ENCODE results near the gene RPTOR.

Gene RPTOR

DNA sequence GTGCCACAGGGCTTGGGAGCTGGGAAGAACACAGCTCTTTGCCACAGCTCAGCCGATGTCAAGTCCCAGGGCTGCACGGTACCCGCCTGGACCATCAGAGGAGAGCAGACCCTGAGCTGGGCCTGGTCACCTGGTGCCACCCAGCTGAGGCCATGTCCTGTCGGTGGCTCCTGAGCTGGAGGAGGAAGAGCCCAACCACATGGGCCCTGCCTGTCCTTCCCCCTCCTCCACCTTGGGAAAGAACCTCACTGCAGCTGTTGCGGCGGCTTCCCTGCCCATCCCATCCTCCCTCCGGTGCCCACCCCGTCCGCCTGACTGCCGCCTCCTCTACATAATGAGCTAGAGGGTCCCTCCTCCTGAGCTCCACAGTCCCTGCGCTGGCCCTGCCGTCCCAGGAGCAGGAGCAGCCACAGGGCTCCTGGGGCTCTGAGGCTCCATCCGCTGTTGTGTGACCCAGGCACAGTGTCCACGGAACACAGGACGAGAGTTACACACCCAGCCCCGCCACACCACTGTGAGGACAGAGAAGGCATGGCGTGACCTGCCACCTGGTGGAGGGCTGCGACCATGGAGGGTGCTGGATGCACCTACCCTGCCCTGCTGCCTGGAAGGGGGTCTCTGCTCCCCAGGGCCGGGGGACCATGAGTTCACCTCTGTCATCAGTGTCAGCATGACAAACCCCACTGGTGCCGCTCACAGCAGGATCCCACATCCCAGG lies 425.6 kb downstream of the RPTOR start:
- Histone ChIP-seq H4K20me1 (ENCODE audit: insufficient read depth, low read length) (no peaks in the 10 kb centered on the region), H3K79me2 (ENCODE audit: insufficient read depth, low read length) (no peaks in the 10 kb centered on the region), H3K27ac (ENCODE audit: low read length) (no peak overlapping the region), H3K4me3 (ENCODE audit: low read depth in 1 of 2, low read length in 2 of 2) (no peak overlapping the region), H3K27me3 (ENCODE audit: insufficient read depth, low read length, poor library complexity) (no peaks in the 10 kb centered on the region), H3K4me1 (ENCODE audit: insufficient read depth, low read length) (no peaks in the 10 kb centered on the region), H3K9me3 (ENCODE audit: insufficient read depth, low read length, severe bottlenecking) (no peaks in the 10 kb centered on the region), H3K4me2 (ENCODE audit: insufficient read depth, low read length) (no peak overlapping the region), H3K9ac (ENCODE audit: low read depth, low read length) (no peak overlapping the region), H2AFZ (ENCODE audit: low read depth, low read length) (no peak overlapping the region), H3K36me3 (ENCODE audit: insufficient read depth, low read length) (peaks cover 9% of the 10 kb centered on the region)
- ATAC-seq (ENCODE audit: insufficient read depth, low read depth) (peak; percentile 60), DNase-seq (peak; percentile 41)
- no peak for TF ChIP-seq EZH2 (IDR thresholded peaks at IDR 0.05; ENCODE audit: borderline replicate concordance, low read depth, low read length, severe bottlenecking)
- TF ChIP-seq, protein P1, sequence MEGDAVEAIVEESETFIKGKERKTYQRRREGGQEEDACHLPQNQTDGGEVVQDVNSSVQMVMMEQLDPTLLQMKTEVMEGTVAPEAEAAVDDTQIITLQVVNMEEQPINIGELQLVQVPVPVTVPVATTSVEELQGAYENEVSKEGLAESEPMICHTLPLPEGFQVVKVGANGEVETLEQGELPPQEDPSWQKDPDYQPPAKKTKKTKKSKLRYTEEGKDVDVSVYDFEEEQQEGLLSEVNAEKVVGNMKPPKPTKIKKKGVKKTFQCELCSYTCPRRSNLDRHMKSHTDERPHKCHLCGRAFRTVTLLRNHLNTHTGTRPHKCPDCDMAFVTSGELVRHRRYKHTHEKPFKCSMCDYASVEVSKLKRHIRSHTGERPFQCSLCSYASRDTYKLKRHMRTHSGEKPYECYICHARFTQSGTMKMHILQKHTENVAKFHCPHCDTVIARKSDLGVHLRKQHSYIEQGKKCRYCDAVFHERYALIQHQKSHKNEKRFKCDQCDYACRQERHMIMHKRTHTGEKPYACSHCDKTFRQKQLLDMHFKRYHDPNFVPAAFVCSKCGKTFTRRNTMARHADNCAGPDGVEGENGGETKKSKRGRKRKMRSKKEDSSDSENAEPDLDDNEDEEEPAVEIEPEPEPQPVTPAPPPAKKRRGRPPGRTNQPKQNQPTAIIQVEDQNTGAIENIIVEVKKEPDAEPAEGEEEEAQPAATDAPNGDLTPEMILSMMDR (IDR thresholded peaks at IDR 0.05; ENCODE audit: borderline replicate concordance, extremely low read depth, low read length, poor library complexity, severe bottlenecking) = peak; percentile 68

DNA sequence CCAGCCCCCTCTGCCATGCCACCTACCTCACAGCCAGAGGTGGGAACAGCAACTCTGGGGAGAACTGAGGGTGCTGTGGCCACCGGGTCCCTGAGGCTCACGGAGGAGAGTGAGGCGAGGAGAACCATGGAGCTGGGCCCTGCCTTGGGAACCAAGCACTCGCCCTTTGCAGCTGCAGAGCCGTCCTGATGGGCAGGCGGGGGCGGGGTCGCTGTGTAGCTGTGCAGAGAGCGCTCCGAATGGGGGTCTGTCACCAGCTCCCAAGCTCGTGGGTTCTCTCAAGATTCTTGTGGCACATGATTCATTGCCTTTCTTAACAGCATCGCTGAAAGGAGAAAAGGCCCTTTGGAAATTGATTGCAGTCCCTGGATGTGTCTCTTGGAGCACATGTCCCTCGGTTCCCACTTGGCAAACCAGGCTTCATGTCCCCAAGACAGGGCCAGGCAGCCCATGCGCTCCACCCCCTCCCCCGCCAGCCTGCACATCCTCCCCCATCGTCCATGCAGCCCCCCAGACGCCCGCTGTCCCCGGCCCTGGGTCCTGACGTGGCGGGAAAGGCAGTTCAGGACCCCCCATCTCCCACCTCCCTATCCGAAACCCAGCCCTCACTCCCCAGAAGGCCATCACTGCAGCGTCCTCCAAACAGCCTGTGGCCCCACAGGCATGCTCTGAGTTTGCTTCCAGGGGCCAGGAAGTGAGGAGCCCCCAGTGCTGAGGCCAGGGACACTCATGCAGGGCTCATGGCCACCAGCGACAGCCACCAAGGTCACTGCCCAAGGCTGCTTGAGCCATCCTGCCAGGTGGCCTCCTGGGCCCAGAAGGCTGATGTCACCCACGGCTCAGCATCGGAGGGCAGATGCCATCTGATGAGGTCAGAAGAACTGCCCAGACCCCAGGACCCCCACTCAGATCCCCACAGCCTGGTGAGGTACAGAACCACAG lies 426.4 kb downstream of the RPTOR start:
- no peaks in the 10 kb centered on the region for H3K9me3 ChIP-seq (ENCODE audit: insufficient read depth, low read length, severe bottlenecking)
- no peak overlapping the region for H3K9ac ChIP-seq (ENCODE audit: low read depth, low read length)
- no peak overlapping the region for H3K4me2 ChIP-seq (ENCODE audit: insufficient read depth, low read length)
- TF ChIP-seq, protein P1 (IDR thresholded peaks at IDR 0.05; ENCODE audit: borderline replicate concordance, extremely low read depth, low read length, poor library complexity, severe bottlenecking) = no peak
- no peak for TF ChIP-seq EZH2 (IDR thresholded peaks at IDR 0.05; ENCODE audit: borderline replicate concordance, low read depth, low read length, severe bottlenecking)
- H4K20me1 ChIP-seq (ENCODE audit: insufficient read depth, low read length) = no peaks in the 10 kb centered on the region
- no peak overlapping the region for H2AFZ ChIP-seq (ENCODE audit: low read depth, low read length)
- no peaks in the 10 kb centered on the region for H3K27me3 ChIP-seq (ENCODE audit: insufficient read depth, low read length, poor library complexity)
- H3K27ac ChIP-seq (ENCODE audit: low read length) = no peak overlapping the region
- H3K4me3 ChIP-seq (ENCODE audit: low read depth in 1 of 2, low read length in 2 of 2) = no peak overlapping the region
- no peaks in the 10 kb centered on the region for H3K79me2 ChIP-seq (ENCODE audit: insufficient read depth, low read length)
- peaks cover 3% of the 10 kb centered on the region; the same call in 1 of the 2 replicates for H3K36me3 ChIP-seq (ENCODE audit: insufficient read depth, low read length)
- ATAC-seq (ENCODE audit: insufficient read depth, low read depth) = 0 out of 3 replicates have a peak, but pooled peaks have one; percentile 8
- H3K4me1 ChIP-seq (ENCODE audit: insufficient read depth, low read length) = no peaks in the 10 kb centered on the region
- DNase-seq = no peak

DNA sequence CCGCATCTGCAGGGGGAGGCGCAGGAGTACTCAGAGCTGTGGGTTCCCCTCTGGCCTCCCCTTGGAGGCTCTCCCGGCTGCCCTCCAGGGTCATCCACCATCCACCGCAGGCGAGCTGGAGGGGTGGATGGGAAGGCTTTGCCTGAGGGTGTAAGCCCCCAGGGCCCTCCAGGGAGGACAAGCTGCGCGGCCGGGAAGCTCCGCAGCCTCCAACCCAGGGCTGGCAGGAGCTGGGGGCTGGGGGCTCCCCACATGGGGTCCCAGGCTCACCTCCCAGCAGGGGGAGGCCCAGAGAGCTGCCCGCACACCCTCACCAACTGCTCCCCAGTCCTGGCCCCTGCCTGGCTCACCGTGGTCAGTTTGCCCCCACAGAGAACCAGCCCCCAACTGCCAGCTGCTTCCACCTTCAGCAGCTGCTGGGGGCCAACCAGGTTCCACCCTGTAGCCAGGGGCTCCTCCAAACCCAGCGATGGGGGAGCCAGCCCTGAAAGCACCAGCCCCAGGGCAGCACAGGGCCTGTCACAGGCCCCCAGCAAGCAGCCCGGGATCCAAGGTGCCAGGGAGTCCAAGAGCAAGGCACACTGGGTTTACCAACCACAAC lies 427.2 kb downstream of the RPTOR start:
- H2AFZ ChIP-seq (ENCODE audit: low read depth, low read length) = no peak overlapping the region
- no peaks in the 10 kb centered on the region for H3K36me3 ChIP-seq (ENCODE audit: insufficient read depth, low read length)
- H3K4me2 ChIP-seq (ENCODE audit: insufficient read depth, low read length) = no peak overlapping the region
- H3K4me1 ChIP-seq (ENCODE audit: insufficient read depth, low read length) = no peaks in the 10 kb centered on the region
- H4K20me1 ChIP-seq (ENCODE audit: insufficient read depth, low read length) = no peaks in the 10 kb centered on the region; the same call in 1 of the 2 replicates
- ATAC-seq (ENCODE audit: insufficient read depth, low read depth) = no peak
- no peak overlapping the region for H3K27ac ChIP-seq (ENCODE audit: low read length)
- no peaks in the 10 kb centered on the region for H3K79me2 ChIP-seq (ENCODE audit: insufficient read depth, low read length)
- no peaks in the 10 kb centered on the region for H3K9me3 ChIP-seq (ENCODE audit: insufficient read depth, low read length, severe bottlenecking)
- TF ChIP-seq, protein P1 (IDR thresholded peaks at IDR 0.05; ENCODE audit: borderline replicate concordance, extremely low read depth, low read length, poor library complexity, severe bottlenecking) = no peak
- no peak for TF ChIP-seq EZH2 (IDR thresholded peaks at IDR 0.05; ENCODE audit: borderline replicate concordance, low read depth, low read length, severe bottlenecking)
- DNase-seq = no peak
- H3K27me3 ChIP-seq (ENCODE audit: insufficient read depth, low read length, poor library complexity) = no peaks in the 10 kb centered on the region
- H3K4me3 ChIP-seq (ENCODE audit: low read depth in 1 of 2, low read length in 2 of 2) = no peak overlapping the region
- no peak overlapping the region for H3K9ac ChIP-seq (ENCODE audit: low read depth, low read length)
